Lung (tissue), 12 donors: ENCODE results near the gene FSTL5. TPM values are rescaled to one million over a fixed set of nuclear protein-coding genes. Genes with fewer than 3 reads are reported as not detected.

ENCODE experiments used
- ATAC-seq: fragments of 200-7000 bp; cut with Tn5 transposase; one replicate; pipeline ENCODE4 v1.9.1; 2020; ENCODE audit warnings: moderate number of reproducible peaks; ENCODE audit not compliant: insufficient read depth, low FRiP score
- DNase-seq, 3 donors: peaks; one replicate each; pipeline ENCODE4 v3.0.0-alpha.2; 2013 to 2017
- H3K27ac ChIP-seq, 2 donors: one replicate each; pipeline ENCODE4 v1.5.1; 2013; ENCODE audit warnings: mild to moderate bottlenecking in 2 of 2, moderate library complexity in 2 of 2, control low read depth in 1 of 2, inconsistent platforms in 1 of 2, low read depth in 1 of 2, low read length in 1 of 2
- H3K27me3 ChIP-seq, 3 donors: one replicate each; pipeline ENCODE4 v1.5.1; 2013; ENCODE audit warnings: low read length in 2 of 3; ENCODE audit not compliant: control insufficient read depth in 3 of 3, insufficient read depth in 3 of 3
- H3K36me3 ChIP-seq, 4 donors: one replicate each; pipeline ENCODE4 v1.5.1; 2013; ENCODE audit warnings: low read length in 4 of 4, mild to moderate bottlenecking in 1 of 4, moderate library complexity in 1 of 4; ENCODE audit not compliant: control insufficient read depth in 4 of 4, insufficient read depth in 4 of 4
- H3K4me1 ChIP-seq, 5 donors: one replicate each; pipeline ENCODE4 v1.5.1; 2013; ENCODE audit warnings: low read length in 5 of 5, mild to moderate bottlenecking in 2 of 5, moderate library complexity in 1 of 5; ENCODE audit not compliant: control insufficient read depth in 5 of 5, insufficient read depth in 5 of 5
- H3K4me3 ChIP-seq: one replicate; pipeline ENCODE4 v1.5.1; 2013; ENCODE audit warnings: mild to moderate bottlenecking, control low read depth, moderate library complexity
- H3K9ac ChIP-seq, 2 donors: one replicate each; pipeline ENCODE4 v1.5.1; 2013; ENCODE audit warnings: low read length in 2 of 2, control low read depth in 1 of 2; ENCODE audit not compliant: insufficient read depth in 1 of 2
- H3K9me3 ChIP-seq, 4 donors: one replicate each; pipeline ENCODE4 v1.5.1; 2013; ENCODE audit warnings: low read length in 3 of 4, mild to moderate bottlenecking in 1 of 4, moderate library complexity in 1 of 4; ENCODE audit not compliant: control insufficient read depth in 4 of 4, insufficient read depth in 3 of 4
- CTCF ChIP-seq: IDR thresholded peaks from 2 replicates; pipeline ENCODE4 v1.5.1; 2012; ENCODE audit warnings: mild to moderate bottlenecking; ENCODE audit errors: control extremely low read depth, extremely low read depth
- WGBS, 2 donors: extraction: QIAGEN DNeasy Blood & Tissue Kit; methylation state at CpG; one replicate each; pipeline ENCODE4 v1.1.7; 2013; 5-methylcytosine and 5-hydroxymethylcytosine counted together
- polyA plus RNA-seq, 2 donors: library from polyadenylated mRNA; stranded (reverse); fragments of 200-250 nt; gene quantifications; one replicate each; pipeline ENCODE4 v1.2.1, GENCODE V29; 2013
- total RNA-seq, 2 donors: library from RNA; depleted of rRNA in 1 of 2; stranded (reverse); fragments of >200 nt in 1 of 2; gene quantifications; one replicate each; pipeline ENCODE4 v1.2.1, GENCODE V29; 2014 to 2021
- donor health status: control.
- donor health status: control.
- donor health status: Bipolar disorder and iron deficiency.
- donor health status: healthy.
- donor health status: DM: yes; HTN: yes; CAD: no.

FSTL5 gene
- total and polyA plus RNA-seq, 4 donors: 0.23 TPM; not detected in 3

- Histone ChIP-seq H3K9me3 (no peaks in the 10 kb centered on the region), H3K4me3 (no peak overlapping the region), H3K27me3 (no peaks in the 10 kb centered on the region), H3K9ac (no peak overlapping the region), H3K27ac (no peak overlapping the region), H3K4me1 (no peaks in the 10 kb centered on the region), H3K36me3 (no peaks in the 10 kb centered on the region)
- DNase-seq: no peak
- TF ChIP-seq CTCF: no peak
- no peak for ATAC-seq
- 59 to 77% methylated on average over 2 of the region's 2 CpGs for WGBS, 2 donors
Observed at GRCh38 chr4:161463436-161463835, 700.4 kb downstream of the FSTL5 start.

- H3K36me3 ChIP-seq: no peaks in the 10 kb centered on the region
- ATAC-seq (no peak), DNase-seq (no peak)
- H3K4me3 ChIP-seq: no peak overlapping the region
- H3K9me3 ChIP-seq: no peaks in the 10 kb centered on the region
- no peak overlapping the region for H3K27ac ChIP-seq
- TF ChIP-seq CTCF: no peak
- no peaks in the 10 kb centered on the region for H3K27me3 ChIP-seq
- no peaks in the 10 kb centered on the region for H3K4me1 ChIP-seq
- no peak overlapping the region for H3K9ac ChIP-seq
- 92 to 97% methylated on average over 3 of the region's 3 CpGs for WGBS, 2 donors
Observed at GRCh38 chr4:161457906-161458305, 705.9 kb downstream of the FSTL5 start.

- ATAC-seq (no peak), DNase-seq (no peak)
- no peaks in the 10 kb centered on the region for H3K36me3 ChIP-seq
- TF ChIP-seq CTCF: no peak
- H3K9ac ChIP-seq: no peak overlapping the region
- 29 to 72% methylated on average over 1 of the region's 1 CpG for WGBS, 2 donors
- H3K27me3 ChIP-seq: no peaks in the 10 kb centered on the region
- no peak overlapping the region for H3K27ac ChIP-seq
- H3K9me3 ChIP-seq: no peaks in the 10 kb centered on the region
- no peaks in the 10 kb centered on the region for H3K4me1 ChIP-seq
- no peak overlapping the region for H3K4me3 ChIP-seq
Observed at GRCh38 chr4:161457311-161457710, 706.5 kb downstream of the FSTL5 start.

- TF ChIP-seq CTCF: no peak
- WGBS, 2 donors: 80 to 86% methylated on average over 2 of the region's 2 CpGs
Observed at GRCh38 chr4:161454860-161455259, 708.9 kb downstream of the FSTL5 start.

More at GRCh38 chr4:161454860-161455259, 708.9 kb downstream of the FSTL5 start:
- Histone ChIP-seq H3K27me3 (no peaks in the 10 kb centered on the region), H3K36me3 (no peaks in the 10 kb centered on the region), H3K27ac (no peak overlapping the region), H3K4me1 (no peaks in the 10 kb centered on the region), H3K9ac (no peak overlapping the region), H3K4me3 (no peak overlapping the region), H3K9me3 (no peaks in the 10 kb centered on the region)
- DNase-seq (no peak), ATAC-seq (no peak)
